Fibroblast of lung (primary cell): ENCODE data around the gene NIPAL3. TPM values are rescaled to one million over a fixed set of nuclear protein-coding genes. Genes with fewer than 3 reads are reported as not detected.

Source experiments
- DNase-seq, 2 donors: peaks; one replicate each; pipeline versions ENCODE4 v3.0.0 to v3.0.0-alpha.2; 2010; ENCODE audit warnings: low read depth in 2 of 2
- H2AFZ ChIP-seq: 2 replicates; pipeline ENCODE4 v1.5.1; 2012; ENCODE audit warnings: low read length, control low read depth, inconsistent platforms
- H3K27ac ChIP-seq: 2 replicates; pipeline ENCODE4 v1.5.1; 2011; ENCODE audit warnings: low read length, control low read depth; ENCODE audit not compliant: insufficient read depth
- H3K27me3 ChIP-seq: 2 replicates; pipeline ENCODE4 v1.5.1; 2011; ENCODE audit warnings: mild to moderate bottlenecking, low read length; ENCODE audit not compliant: control insufficient read depth, insufficient read depth
- H3K36me3 ChIP-seq: 2 replicates; pipeline ENCODE4 v1.5.1; 2011; ENCODE audit warnings: low read length; ENCODE audit not compliant: control insufficient read depth, insufficient read depth
- H3K4me1 ChIP-seq: 2 replicates; pipeline ENCODE4 v1.5.1; 2011; ENCODE audit warnings: low read length; ENCODE audit not compliant: control insufficient read depth, insufficient read depth; ENCODE audit errors: extremely low read depth
- H3K4me2 ChIP-seq: 2 replicates; pipeline ENCODE4 v1.5.1; 2011; ENCODE audit warnings: low read length, control low read depth; ENCODE audit not compliant: insufficient read depth; ENCODE audit errors: extremely low read depth
- H3K4me3 ChIP-seq, 4 experiments: fragments of 200-600 bp in 1 of 4; sonication (generic) in 1 of 4; replicated peaks in 1 of 4; 2 replicates each; pipeline ENCODE4 v1.5.1; 2011 to 2016; ENCODE audit warnings: low read length in 4 of 4, low read depth in 3 of 4, mild to moderate bottlenecking in 3 of 4, control low read depth in 2 of 4, inconsistent platforms in 1 of 4, mixed read lengths in 1 of 4; ENCODE audit not compliant: insufficient read depth in 1 of 4; ENCODE audit errors: control extremely low read depth in 1 of 4
- H3K79me2 ChIP-seq: 2 replicates; pipeline ENCODE4 v1.5.1; 2012; ENCODE audit warnings: mild to moderate bottlenecking, low read length, inconsistent platforms; ENCODE audit not compliant: control insufficient read depth, insufficient read depth
- H3K9ac ChIP-seq: 2 replicates; pipeline ENCODE4 v1.5.1; 2011; ENCODE audit warnings: mild to moderate bottlenecking, low read length, control low read depth; ENCODE audit not compliant: insufficient read depth
- H3K9me3 ChIP-seq: 2 replicates; pipeline ENCODE4 v1.5.1; 2012; ENCODE audit warnings: low read depth, low read length; ENCODE audit not compliant: control insufficient read depth, insufficient read depth
- H4K20me1 ChIP-seq: 2 replicates; pipeline ENCODE4 v1.5.1; 2011; ENCODE audit warnings: low read length; ENCODE audit not compliant: control insufficient read depth, insufficient read depth; ENCODE audit errors: extremely low read depth
- CTCF ChIP-seq, 2 donors: IDR thresholded peaks in 1 of 2; conservative IDR thresholded peaks in 1 of 2; 1 replicate in 1 of 2; 2 replicates in 1 of 2; pipeline ENCODE4 v1.5.1; 2011 to 2012; ENCODE audit warnings: low read length in 2 of 2, control low read depth in 1 of 2, inconsistent platforms in 1 of 2, low read depth in 1 of 2, mild to moderate bottlenecking in 1 of 2
- EZH2 ChIP-seq: IDR thresholded peaks from 2 replicates; pipeline ENCODE4 v1.5.1; 2012; ENCODE audit warnings: low read length, control low read depth, mild to moderate bottlenecking; ENCODE audit errors: missing control alignments
- polyA plus RNA-seq, 2 donors: library from polyadenylated mRNA; depleted of rRNA in 1 of 2; stranded (reverse) in 1 of 2; unstranded in 1 of 2; fragments of >200 nt; gene quantifications; 2 replicates each; pipeline ENCODE4 v1.2.1, GENCODE V29; 2011 to 2012; ENCODE audit warnings: missing spikeins in 1 of 2
- total RNA-seq: library from RNA; depleted of rRNA; stranded (reverse); fragments of >200 nt; gene quantifications from 2 replicates; pipeline ENCODE4 v1.2.1, GENCODE V29; 2014

The NIPAL3 gene
- total and polyA plus RNA-seq, 2 donors (not counting 1 experiment from before 2014, with no cell fraction given) = 65.3 to 85.2 TPM

GRCh38 chr1:24440436-24440835, 24.8 kb downstream of the NIPAL3 start:
- no peaks in the 10 kb centered on the region for H3K79me2 ChIP-seq
- H3K4me2 ChIP-seq = no peak overlapping the region
- H3K36me3 ChIP-seq = peaks cover 4% of the 10 kb centered on the region
- H3K27me3 ChIP-seq = no peaks in the 10 kb centered on the region
- H2AFZ ChIP-seq = no peak overlapping the region
- no peaks in the 10 kb centered on the region for H3K9me3 ChIP-seq
- no peak for DNase-seq
- no peaks in the 10 kb centered on the region for H4K20me1 ChIP-seq
- no peak overlapping the region for H3K4me3 ChIP-seq
- H3K27ac ChIP-seq = no peak overlapping the region
- no peak for TF ChIP-seq CTCF (conservative IDR thresholded peaks at IDR 0.05 in 1 of 2, IDR thresholded peaks at IDR 0.05 in 1 of 2; ENCODE audit: low read depth in 1 of 2, low read length in 2 of 2)
- no peak for TF ChIP-seq EZH2
- peaks cover 8% of the 10 kb centered on the region for H3K4me1 ChIP-seq
- no peak overlapping the region for H3K9ac ChIP-seq

- no peaks in the 10 kb centered on the region for H3K27me3 ChIP-seq
- no peak overlapping the region for H2AFZ ChIP-seq
- H3K79me2 ChIP-seq = no peaks in the 10 kb centered on the region
- DNase-seq = no peak
- H3K4me2 ChIP-seq = no peak overlapping the region
- H3K4me1 ChIP-seq = peaks cover 8% of the 10 kb centered on the region
- no peak overlapping the region for H3K9ac ChIP-seq
- H4K20me1 ChIP-seq = no peaks in the 10 kb centered on the region
- peaks cover 4% of the 10 kb centered on the region for H3K36me3 ChIP-seq
- TF ChIP-seq EZH2 (no peak), CTCF (conservative IDR thresholded peaks at IDR 0.05 in 1 of 2, IDR thresholded peaks at IDR 0.05 in 1 of 2; ENCODE audit: low read depth in 1 of 2, low read length in 2 of 2) (no peak)
- no peak overlapping the region for H3K27ac ChIP-seq
- H3K9me3 ChIP-seq = no peaks in the 10 kb centered on the region
- H3K4me3 ChIP-seq = no peak overlapping the region
These were observed 25.9 kb downstream of the NIPAL3 start for GRCh38 chr1:24441480-24441879.

DNA sequence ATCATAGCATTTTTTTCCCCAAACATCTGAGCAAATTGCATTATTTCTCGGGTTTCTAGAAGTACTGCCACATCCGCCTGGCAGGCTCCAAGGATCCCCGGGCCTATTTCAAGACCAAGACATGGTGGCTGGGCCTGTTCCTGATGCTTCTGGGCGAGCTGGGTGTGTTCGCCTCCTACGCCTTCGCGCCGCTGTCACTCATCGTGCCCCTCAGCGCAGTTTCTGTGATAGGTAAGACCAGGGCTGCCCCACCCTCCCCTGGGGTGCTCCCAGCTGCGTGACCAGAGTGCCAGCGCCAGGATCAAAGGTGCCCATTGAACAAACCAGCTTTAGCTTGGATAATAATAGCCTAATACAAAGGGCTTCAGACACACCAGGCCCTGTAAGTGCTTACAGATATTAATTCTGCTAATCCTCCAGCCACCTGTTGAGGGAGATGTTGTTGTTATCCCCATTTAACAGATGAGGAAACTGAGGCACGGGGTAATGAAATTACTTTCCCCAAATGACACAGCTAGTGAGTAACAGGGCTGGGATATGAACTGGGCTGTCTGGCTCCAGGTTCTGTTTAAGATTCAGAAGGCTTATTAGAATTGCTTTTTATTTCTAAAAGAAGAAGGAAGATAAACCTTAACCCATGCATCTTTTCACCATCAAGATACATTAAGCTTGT, 26.5 kb downstream of the NIPAL3 start:
- H3K27me3 ChIP-seq = no peaks in the 10 kb centered on the region
- H3K36me3 ChIP-seq = peaks cover 7% of the 10 kb centered on the region
- H3K4me3 ChIP-seq = no peak overlapping the region
- no peaks in the 10 kb centered on the region for H4K20me1 ChIP-seq
- H3K9me3 ChIP-seq = no peaks in the 10 kb centered on the region
- H3K4me1 ChIP-seq = peaks cover 8% of the 10 kb centered on the region
- H3K4me2 ChIP-seq = no peak overlapping the region
- DNase-seq = no peak
- no peak overlapping the region for H2AFZ ChIP-seq
- no peaks in the 10 kb centered on the region for H3K79me2 ChIP-seq
- H3K9ac ChIP-seq = no peak overlapping the region
- no peak overlapping the region for H3K27ac ChIP-seq
- no peak for TF ChIP-seq EZH2
- no peak for TF ChIP-seq CTCF (conservative IDR thresholded peaks at IDR 0.05 in 1 of 2, IDR thresholded peaks at IDR 0.05 in 1 of 2; ENCODE audit: low read depth in 1 of 2, low read length in 2 of 2)
